K562 (cell line): ENCODE results near the gene SLC25A48. TPM values are rescaled to one million over a fixed set of nuclear protein-coding genes. Genes with fewer than 3 reads are reported as not detected.

ENCODE experiments used
- ATAC-seq: fragments of 200-7000 bp; cut with Tn5 transposase; 3 replicates; pipeline ENCODE4 v1.9.1; 2020; ENCODE audit warnings: moderate library complexity
- BruUV-seq: library from RNA; stranded (reverse); fragments of 400-500 nt; replicated peaks from 2 replicates; lab custom pipeline; 2021; lab: Mats Ljungman, UMichigan
- CTCF ChIA-PET: fragments of 300-600 bp; formaldehyde crosslinking; extraction: SDS; loops from one replicate; lab custom pipeline; 2021; ENCODE audit warnings: low intra/inter-chr PET ratio; lab: Yijun Ruan, JAX
- POLR2A ChIA-PET: fragments of 300-600, 350-650 bp; sonication (Branson Sonifier 250); formaldehyde crosslinking; extraction: SDS; loops from one replicate; lab custom pipeline; 2021; ENCODE audit warnings: antibody characterized with exemption, inconsistent platforms; lab: Yijun Ruan, JAX
- DNase-seq, 4 experiments: peaks; one replicate each; pipeline versions ENCODE4 v3.0.0 to v3.0.0-alpha.2; 2011 to 2018; ENCODE audit warnings: low spot score in 3 of 4, mixed read lengths in 3 of 4; ENCODE audit errors: extremely low read depth in 1 of 4
- FAIRE-seq: peaks from 2 replicates; lab custom pipeline; 2011; peaks lifted over from hg19 to GRCh38; lab: Jason Lieb, UNC
- H2AFZ ChIP-seq: 2 replicates; pipeline ENCODE4 v1.6.0; 2011; ENCODE audit warnings: low read depth, low read length, control low read depth, inconsistent platforms
- H3K27ac ChIP-seq: fragments of 200-600 bp; 3 replicates; pipeline ENCODE4 v1.8.0; 2011; ENCODE audit warnings: low read depth, mild to moderate bottlenecking, control low read depth, inconsistent platforms, low read length, moderate library complexity, mixed read lengths; ENCODE audit errors: extremely low read depth
- H3K27me3 ChIP-seq, 2 experiments: fragments of 300-600 bp in 1 of 2; 2 replicates in 1 of 2; 3 replicates in 1 of 2; pipeline versions ENCODE4 v1.6.0 to v1.8.0; 2011; ENCODE audit warnings: inconsistent platforms in 2 of 2, low read length in 2 of 2, mild to moderate bottlenecking in 1 of 2, mixed read lengths in 1 of 2, moderate library complexity in 1 of 2; ENCODE audit not compliant: control insufficient read depth in 2 of 2, insufficient read depth in 2 of 2
- H3K36me3 ChIP-seq: fragments of 300-600 bp; 3 replicates; pipeline ENCODE4 v1.8.0; 2011; ENCODE audit warnings: mild to moderate bottlenecking, low read length, inconsistent platforms; ENCODE audit not compliant: control insufficient read depth, insufficient read depth
- H3K4me1 ChIP-seq, 2 experiments: fragments of 200-600 bp in 1 of 2; replicated peaks in 1 of 2; 2 replicates in 1 of 2; 3 replicates in 1 of 2; pipeline versions ENCODE4 v1.5.1 to v1.8.0; 2011; ENCODE audit warnings: inconsistent platforms in 2 of 2, low read length in 2 of 2, mild to moderate bottlenecking in 1 of 2, mixed read lengths in 1 of 2, moderate library complexity in 1 of 2; ENCODE audit not compliant: control insufficient read depth in 2 of 2, insufficient read depth in 2 of 2
- H3K4me2 ChIP-seq: 2 replicates; pipeline ENCODE4 v1.6.1; 2011; ENCODE audit warnings: low read length, control low read depth, inconsistent platforms, mixed read lengths; ENCODE audit not compliant: insufficient read depth
- H3K4me3 ChIP-seq: fragments of 200-600 bp; sonication (generic), shearing (Covaris generic); 2 replicates; pipeline ENCODE4 v1.5.1; 2016; ENCODE audit warnings: control low read depth, inconsistent platforms
- H3K79me2 ChIP-seq: fragments of 200-600 bp; 3 replicates; pipeline ENCODE4 v1.8.0; 2011; ENCODE audit warnings: low read length, inconsistent platforms; ENCODE audit not compliant: control insufficient read depth, insufficient read depth
- H3K9ac ChIP-seq, 2 experiments: 2 replicates each; pipeline versions ENCODE4 v1.6.0 to v1.6.1; 2011; ENCODE audit warnings: low read depth in 2 of 2, low read length in 2 of 2, control low read depth in 1 of 2, inconsistent platforms in 1 of 2, mild to moderate bottlenecking in 1 of 2, mixed read lengths in 1 of 2; ENCODE audit not compliant: insufficient read depth in 1 of 2
- H3K9me1 ChIP-seq: one replicate; pipeline ENCODE4 v1.6.0; 2011; ENCODE audit warnings: inconsistent platforms, mild to moderate bottlenecking, low read length, moderate library complexity; ENCODE audit not compliant: control insufficient read depth, insufficient read depth
- H3K9me3 ChIP-seq: replicated peaks from 2 replicates; pipeline ENCODE4 v1.5.1; 2011; ENCODE audit warnings: low read depth, low read length, inconsistent platforms; ENCODE audit not compliant: control insufficient read depth, insufficient read depth
- H4K20me1 ChIP-seq: replicated peaks from 2 replicates; pipeline ENCODE4 v1.6.1; 2011; ENCODE audit warnings: low read length, inconsistent platforms, mixed read lengths; ENCODE audit not compliant: control insufficient read depth, insufficient read depth
- CEBPG ChIP-seq, 3 experiments: fragments of 200-800 bp in 1 of 3; sonication (Bioruptor generic) in 1 of 3; sonication (generic) in 1 of 3; formaldehyde crosslinking in 1 of 3; IDR thresholded peaks in 2 of 3; conservative IDR thresholded peaks in 1 of 3; 2 replicates each; pipeline versions ENCODE4 v1.6.1 to v1.8.0; 2016 to 2022; ENCODE audit warnings: missing compliant biosample characterization in 2 of 3, missing genetic modification characterization in 2 of 3, mild to moderate bottlenecking in 1 of 3, missing genetic modification reagents in 1 of 3
- FOXM1 ChIP-seq, 2 experiments: fragments of 450-650 bp in 1 of 2; sonication (generic) in 1 of 2; formaldehyde crosslinking in 1 of 2; IDR thresholded peaks; 2 replicates each; pipeline versions ENCODE4 v1.6.1 to v1.9.0; 2017 to 2022; ENCODE audit warnings: low read depth in 2 of 2, mild to moderate bottlenecking in 2 of 2, missing genetic modification reagents in 1 of 2, moderate library complexity in 1 of 2
- MTA1 ChIP-seq: fragments of 450-650 bp; IDR thresholded peaks from 2 replicates; pipeline ENCODE4 v1.6.1; 2017; ENCODE audit warnings: borderline replicate concordance
- NUFIP1 ChIP-seq: fragments of 450-650 bp; IDR thresholded peaks from 2 replicates; pipeline ENCODE4 v1.6.1; 2018; ENCODE audit not compliant: partially characterized antibody
- RERE ChIP-seq: sonication (generic); formaldehyde crosslinking; IDR thresholded peaks from 2 replicates; pipeline ENCODE4 v1.8.0; 2023; ENCODE audit warnings: missing genetic modification reagents, mild to moderate bottlenecking, borderline replicate concordance
- RFX1 ChIP-seq: fragments of 450-650 bp; IDR thresholded peaks from 2 replicates; pipeline ENCODE4 v1.6.1; 2016; ENCODE audit warnings: mild to moderate bottlenecking, moderate library complexity
- TRIM28 ChIP-seq: fragments of 450-650 bp; IDR thresholded peaks from 2 replicates; pipeline ENCODE4 v1.6.1; 2017
- ZKSCAN8 ChIP-seq: fragments of 200-800 bp; sonication (Bioruptor generic); IDR thresholded peaks from 2 replicates; pipeline ENCODE4 v1.6.1; 2016; ENCODE audit warnings: missing genetic modification characterization, missing compliant biosample characterization
- ZNF717 ChIP-seq: fragments of 250-450 bp; sonication (Bioruptor Pico); IDR thresholded peaks from 2 replicates; pipeline ENCODE4 v1.5.0; 2021
- WGBS: fragments of 100-300 bp; shearing (Covaris generic); methylation state at CpG from one replicate; pipeline ENCODE4 v1.1.6; 2016; ENCODE audit warnings: low coverage, mixed read lengths; ENCODE audit not compliant: insufficient coverage; ENCODE audit errors: missing lambda C conversion rate; 5-methylcytosine and 5-hydroxymethylcytosine counted together
- in situ Hi-C: fragments of 300-500 bp; cut with MboI; formaldehyde crosslinking; loops from 4 replicates; pipeline ENCODE4 v1.15.0; 2018; ENCODE audit warnings: inconsistent platforms, mixed read lengths
- intact Hi-C: fragments of 100-400 bp; cut with micrococcal nuclease; formaldehyde crosslinking; loops from 2 replicates; pipeline ENCODE4 v1.14.2; 2022
- polyA plus RNA-seq, 8 experiments: library from polyadenylated mRNA; depleted of rRNA in 4 of 8; stranded (reverse) in 5 of 8; unstranded in 3 of 8; fragments of >200 nt; fragmentation: Nextera tagmentation in 2 of 8; fragmentation: Illumina TruSeq in 1 of 8; extraction: Ambion mirVana in 2 of 8; extraction: Trizol in 1 of 8; gene quantifications; 2 replicates each; pipeline versions ENCODE4 v1.2.1 to v1.2.3, GENCODE V29; 2011 to 2014; ENCODE audit warnings: inconsistent platforms in 1 of 8, missing spikeins in 1 of 8
- total RNA-seq, 7 experiments: library from RNA; depleted of rRNA in 6 of 7; stranded (reverse); fragments of >200 nt in 6 of 7; fragmentation: Illumina TruSeq in 2 of 7; extraction: Trizol in 2 of 7; gene quantifications; 2 replicates each; pipeline versions ENCODE4 v1.2.1 to v1.2.3, GENCODE V29; 2011 to 2021; ENCODE audit warnings: low replicate concordance in 1 of 7
- TF ChIP-seq, protein P1 (sequence below): sonication (generic); formaldehyde crosslinking; IDR thresholded peaks from 2 replicates; pipeline ENCODE4 v1.8.0; 2022; ENCODE audit warnings: missing genetic modification reagents, mild to moderate bottlenecking, borderline replicate concordance
- TF ChIP-seq, protein P2 (sequence below): fragments of 250-450 bp; sonication (Bioruptor Pico); IDR thresholded peaks from 2 replicates; pipeline ENCODE4 v1.4.0; 2020; ENCODE audit warnings: mild to moderate bottlenecking, moderate library complexity

The SLC25A48 gene
- total and polyA plus RNA-seq, 9 of the 15 experiments (the other 6 are each of a cell fraction or from before 2014, with no cell fraction given) = 0.08 to 0.35 (median 0.23) TPM; not detected in 1

DNA sequence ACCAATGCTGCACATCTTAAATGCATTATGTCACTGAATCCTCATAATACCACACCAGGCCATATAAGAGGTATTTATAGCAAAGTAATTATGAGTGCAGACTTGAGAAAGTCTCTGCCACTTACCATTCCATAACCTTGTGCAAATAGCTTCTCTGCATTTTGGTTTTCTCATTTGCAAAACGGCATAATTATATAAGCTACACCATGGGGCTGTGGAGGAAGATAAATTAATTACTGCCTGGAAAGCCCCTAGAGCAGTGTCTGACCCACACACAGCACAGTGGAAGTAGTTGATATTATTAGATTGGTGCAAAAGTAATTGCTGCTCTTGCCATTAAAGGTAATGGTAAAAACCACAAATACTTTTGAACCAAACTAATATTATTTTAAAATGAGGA, 70.7 kb downstream of the SLC25A48 start:
- Histone ChIP-seq H2AFZ (no peak overlapping the region), H3K79me2 (no peaks in the 10 kb centered on the region), H3K4me1 (no peaks in the 10 kb centered on the region), H3K9ac (no peak overlapping the region), H3K27me3 (peaks cover 3 to 14% of the 10 kb centered on the region in 2 experiments; a peak in 4 of 5 replicates), H3K36me3 (no peaks in the 10 kb centered on the region), H3K9me1 (no peaks in the 10 kb centered on the region), H3K4me3 (no peak overlapping the region), H3K27ac (no peak overlapping the region), H3K9me3 (no peaks in the 10 kb centered on the region), H4K20me1 (no peaks in the 10 kb centered on the region), H3K4me2 (no peak overlapping the region)
- in situ Hi-C loops = no loop called here
- CTCF ChIA-PET = no interaction called here
- no peak for FAIRE-seq
- BruUV-seq = no TSS peak
- no peak for ATAC-seq
- DNase-seq = no peak
- POLR2A ChIA-PET = interaction anchor here (0.6 kb wide), 1 partner anchor 407 kb away, joined by 3 read pairs; no protein-coding TSS in a partner anchor
- intact Hi-C loops = no loop called here
- WGBS = 0% methylated on average over 1 of the region's 1 CpG
- TF ChIP-seq CEBPG (CRISPR knock-in tag; IDR thresholded peaks at IDR 0.05) = no peak
- no peak for TF ChIP-seq CEBPG (tag; conservative IDR thresholded peaks at IDR 0.05 in 1 of 2, IDR thresholded peaks at IDR 0.05 in 1 of 2)
- no peak for TF ChIP-seq RERE
- no peak for TF ChIP-seq RFX1
- no peak for TF ChIP-seq ZKSCAN8
- TF ChIP-seq, protein P1, sequence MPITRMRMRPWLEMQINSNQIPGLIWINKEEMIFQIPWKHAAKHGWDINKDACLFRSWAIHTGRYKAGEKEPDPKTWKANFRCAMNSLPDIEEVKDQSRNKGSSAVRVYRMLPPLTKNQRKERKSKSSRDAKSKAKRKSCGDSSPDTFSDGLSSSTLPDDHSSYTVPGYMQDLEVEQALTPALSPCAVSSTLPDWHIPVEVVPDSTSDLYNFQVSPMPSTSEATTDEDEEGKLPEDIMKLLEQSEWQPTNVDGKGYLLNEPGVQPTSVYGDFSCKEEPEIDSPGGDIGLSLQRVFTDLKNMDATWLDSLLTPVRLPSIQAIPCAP (CRISPR knock-in tag) = no peak
- TF ChIP-seq, protein P2, sequence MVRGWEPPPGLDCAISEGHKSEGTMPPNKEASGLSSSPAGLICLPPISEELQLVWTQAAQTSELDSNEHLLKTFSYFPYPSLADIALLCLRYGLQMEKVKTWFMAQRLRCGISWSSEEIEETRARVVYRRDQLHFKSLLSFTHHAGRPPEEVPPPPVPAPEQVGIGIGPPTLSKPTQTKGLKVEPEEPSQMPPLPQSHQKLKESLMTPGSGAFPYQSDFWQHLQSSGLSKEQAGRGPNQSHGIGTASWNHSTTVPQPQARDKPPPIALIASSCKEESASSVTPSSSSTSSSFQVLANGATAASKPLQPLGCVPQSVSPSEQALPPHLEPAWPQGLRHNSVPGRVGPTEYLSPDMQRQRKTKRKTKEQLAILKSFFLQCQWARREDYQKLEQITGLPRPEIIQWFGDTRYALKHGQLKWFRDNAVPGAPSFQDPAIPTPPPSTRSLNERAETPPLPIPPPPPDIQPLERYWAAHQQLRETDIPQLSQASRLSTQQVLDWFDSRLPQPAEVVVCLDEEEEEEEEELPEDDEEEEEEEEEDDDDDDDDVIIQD (CRISPR knock-in tag) = no peak
- TF ChIP-seq FOXM1 (IDR thresholded peaks at IDR 0.05; ENCODE audit: low read depth) = no peak
- no peak for TF ChIP-seq FOXM1 (CRISPR knock-in tag; IDR thresholded peaks at IDR 0.05; ENCODE audit: low read depth)
- no peak for TF ChIP-seq ZNF717 (CRISPR knock-in tag)
- no peak for TF ChIP-seq MTA1
- TF ChIP-seq TRIM28 = no peak
- no peak for TF ChIP-seq NUFIP1
